HEK293 (cell line): Measurements from ENCODE around the gene ING1.

Experiments
- CTCF ChIA-PET: fragments of 350-600 bp; formaldehyde crosslinking; extraction: SDS; loops from one replicate; lab custom pipeline; 2021; ENCODE audit warnings: antibody characterized with exemption; lab: Yijun Ruan, JAX
- POLR2A ChIA-PET: fragments of 300-600 bp; formaldehyde crosslinking; extraction: SDS; loops from one replicate; lab custom pipeline; 2020; ENCODE audit warnings: antibody characterized with exemption, inconsistent platforms; lab: Yijun Ruan, JAX
- H3K27ac ChIP-seq: fragments of 200-500 bp; sonication (Bioruptor generic); 2 replicates; pipeline ENCODE4 v1.5.1; 2014; ENCODE audit warnings: low read depth, low read length, control low read depth, inconsistent platforms; ENCODE audit errors: extremely low read depth
- H3K36me3 ChIP-seq, 2 experiments: fragments of 200-500 bp in 1 of 2; sonication (Bioruptor generic) in 1 of 2; 1 replicate in 1 of 2; 2 replicates in 1 of 2; pipeline ENCODE4 v1.5.1; 2014 to 2017; ENCODE audit warnings: inconsistent platforms in 2 of 2, low read length in 2 of 2; ENCODE audit not compliant: control insufficient read depth in 2 of 2, insufficient read depth in 1 of 2
- H3K4me1 ChIP-seq: fragments of 200-500 bp; sonication (Bioruptor generic); 2 replicates; pipeline ENCODE4 v1.5.1; 2014; ENCODE audit warnings: mild to moderate bottlenecking, low read length, inconsistent platforms; ENCODE audit not compliant: control insufficient read depth, insufficient read depth
- H3K4me3 ChIP-seq: 2 replicates; pipeline ENCODE4 v1.5.1; 2011; ENCODE audit warnings: low read depth, mild to moderate bottlenecking, control low read depth, low read length, moderate library complexity
- H3K9me3 ChIP-seq: fragments of 200-500 bp; sonication (Bioruptor generic); 2 replicates; pipeline ENCODE4 v1.5.1; 2014; ENCODE audit warnings: low read depth, low read length, inconsistent platforms; ENCODE audit not compliant: control insufficient read depth, insufficient read depth
- MYNN ChIP-seq: fragments of 450-650 bp; formaldehyde crosslinking; IDR thresholded peaks from 2 replicates; pipeline ENCODE4 v1.5.1; 2016; ENCODE audit warnings: missing biosample characterization, missing genetic modification characterization, borderline replicate concordance
- ZBTB20 ChIP-seq: fragments of 450-650 bp; formaldehyde crosslinking; IDR thresholded peaks from 2 replicates; pipeline ENCODE4 v1.5.1; 2016; ENCODE audit warnings: missing biosample characterization, missing genetic modification characterization
- ZEB2 ChIP-seq: fragments of 450-650 bp; formaldehyde crosslinking; IDR thresholded peaks from 2 replicates; pipeline ENCODE4 v1.5.1; 2016; ENCODE audit warnings: missing biosample characterization, missing genetic modification characterization
- ZFP69B ChIP-seq: fragments of 450-650 bp; formaldehyde crosslinking; IDR thresholded peaks from 2 replicates; pipeline ENCODE4 v1.5.1; 2016; ENCODE audit warnings: missing biosample characterization, missing genetic modification characterization
- ZNF138 ChIP-seq: fragments of 450-650 bp; formaldehyde crosslinking; IDR thresholded peaks from 2 replicates; pipeline ENCODE4 v1.5.1; 2016; ENCODE audit warnings: missing biosample characterization, missing genetic modification characterization, borderline replicate concordance
- ZNF155 ChIP-seq: fragments of 450-650 bp; formaldehyde crosslinking; IDR thresholded peaks from 2 replicates; pipeline ENCODE4 v1.5.1; 2016; ENCODE audit warnings: missing biosample characterization, missing genetic modification characterization
- ZNF157 ChIP-seq: fragments of 450-650 bp; formaldehyde crosslinking; IDR thresholded peaks from 2 replicates; pipeline ENCODE4 v1.5.1; 2016; ENCODE audit warnings: missing biosample characterization, missing genetic modification characterization
- ZNF174 ChIP-seq: fragments of 450-650 bp; formaldehyde crosslinking; IDR thresholded peaks from 2 replicates; pipeline ENCODE4 v1.5.0; 2017; ENCODE audit warnings: missing biosample characterization, mild to moderate bottlenecking, missing genetic modification characterization
- ZNF18 ChIP-seq: fragments of 450-650 bp; formaldehyde crosslinking; IDR thresholded peaks from 2 replicates; pipeline ENCODE4 v1.5.1; 2016; ENCODE audit warnings: missing biosample characterization, missing genetic modification characterization
- ZNF211 ChIP-seq: fragments of 450-650 bp; formaldehyde crosslinking; IDR thresholded peaks from 2 replicates; pipeline ENCODE4 v1.5.1; 2016; ENCODE audit warnings: low read depth, missing biosample characterization, missing genetic modification characterization
- ZNF26 ChIP-seq: fragments of 450-650 bp; formaldehyde crosslinking; IDR thresholded peaks from 2 replicates; pipeline ENCODE4 v1.5.1; 2016; ENCODE audit warnings: missing biosample characterization, missing genetic modification characterization
- ZNF324 ChIP-seq: fragments of 450-650 bp; formaldehyde crosslinking; IDR thresholded peaks from 2 replicates; pipeline ENCODE4 v1.5.1; 2016; ENCODE audit warnings: missing biosample characterization, missing genetic modification characterization
- ZNF350 ChIP-seq: fragments of 450-650 bp; formaldehyde crosslinking; IDR thresholded peaks from 2 replicates; pipeline ENCODE4 v1.5.0; 2017; ENCODE audit warnings: missing biosample characterization, mild to moderate bottlenecking, missing genetic modification characterization
- ZNF366 ChIP-seq: fragments of 450-650 bp; formaldehyde crosslinking; conservative IDR thresholded peaks from 2 replicates; pipeline ENCODE4 v1.5.1; 2016; ENCODE audit warnings: missing biosample characterization, missing genetic modification characterization
- ZNF473 ChIP-seq: fragments of 450-650 bp; formaldehyde crosslinking; IDR thresholded peaks from 2 replicates; pipeline ENCODE4 v1.5.1; 2017; ENCODE audit warnings: missing biosample characterization, missing genetic modification characterization
- ZNF530 ChIP-seq: fragments of 450-650 bp; formaldehyde crosslinking; IDR thresholded peaks from 2 replicates; pipeline ENCODE4 v1.5.1; 2016; ENCODE audit warnings: low read depth, missing biosample characterization, missing genetic modification characterization
- ZNF555 ChIP-seq: fragments of 450-650 bp; formaldehyde crosslinking; conservative IDR thresholded peaks from 2 replicates; pipeline ENCODE4 v1.5.1; 2017; ENCODE audit warnings: missing biosample characterization, mild to moderate bottlenecking, missing genetic modification characterization, inconsistent platforms
- ZNF558 ChIP-seq: fragments of 450-650 bp; formaldehyde crosslinking; IDR thresholded peaks from 2 replicates; pipeline ENCODE4 v1.5.1; 2016; ENCODE audit warnings: missing biosample characterization, missing genetic modification characterization
- ZNF600 ChIP-seq: fragments of 450-650 bp; formaldehyde crosslinking; IDR thresholded peaks from 2 replicates; pipeline ENCODE4 v1.5.1; 2016; ENCODE audit warnings: missing biosample characterization, missing genetic modification characterization
- ZNF776 ChIP-seq: fragments of 450-650 bp; formaldehyde crosslinking; IDR thresholded peaks from 2 replicates; pipeline ENCODE4 v1.5.0; 2017; ENCODE audit warnings: missing biosample characterization, missing genetic modification characterization, borderline replicate concordance
- TF ChIP-seq, protein P1 (sequence below): fragments of 450-650 bp; formaldehyde crosslinking; IDR thresholded peaks from 2 replicates; pipeline ENCODE4 v1.5.1; 2017; ENCODE audit warnings: missing biosample characterization, missing genetic modification characterization

Gene ING1

GRCh38 chr13:110664673-110665072 lies 48.8 kb upstream of the ING1 start:
- no peak for TF ChIP-seq ZNF776
- no peak for TF ChIP-seq ZNF211
- no peak for TF ChIP-seq MYNN (tag by site-specific recombination)
- TF ChIP-seq ZNF558, result no peak
- TF ChIP-seq ZNF18 (tag by site-specific recombination), result no peak
- TF ChIP-seq ZNF473 (tag by site-specific recombination), result no peak
- TF ChIP-seq ZNF530 (tag by site-specific recombination), result no peak
- TF ChIP-seq ZNF555 (tag by site-specific recombination), result no peak
- TF ChIP-seq ZNF350 (tag by site-specific recombination), result no peak
- no peak overlapping the region for H3K27ac ChIP-seq
- H3K36me3 ChIP-seq, result peaks cover 0 to 92% of the 10 kb centered on the region in 2 experiments; a peak in 2 of 3 replicates
- no peaks in the 10 kb centered on the region for H3K9me3 ChIP-seq
- ChIA-PET POLR2A (interaction anchor here (0.8 kb wide), 1 partner anchor 51 kb away, joined by 3 read pairs; no protein-coding TSS in a partner anchor), CTCF (no interaction called here)
- no peak overlapping the region for H3K4me3 ChIP-seq
- no peaks in the 10 kb centered on the region for H3K4me1 ChIP-seq

- H3K4me1 ChIP-seq, result no peaks in the 10 kb centered on the region
- H3K36me3 ChIP-seq, result peaks cover 0 to 91% of the 10 kb centered on the region in 2 experiments; a peak in 2 of 3 replicates
- no peak overlapping the region for H3K27ac ChIP-seq
- POLR2A ChIA-PET, result no interaction called here
- no peak overlapping the region for H3K4me3 ChIP-seq
- no peak for TF ChIP-seq ZNF26 (tag by site-specific recombination)
- no peak for TF ChIP-seq ZNF174
- no peak for TF ChIP-seq ZNF324 (tag by site-specific recombination)
- TF ChIP-seq ZEB2 (tag by site-specific recombination), result no peak
- TF ChIP-seq ZFP69B (tag by site-specific recombination), result no peak
- no peak for TF ChIP-seq ZNF157 (tag by site-specific recombination)
- TF ChIP-seq ZNF138, result no peak
- no peak for TF ChIP-seq ZNF366 (tag by site-specific recombination)
- TF ChIP-seq, protein P1, sequence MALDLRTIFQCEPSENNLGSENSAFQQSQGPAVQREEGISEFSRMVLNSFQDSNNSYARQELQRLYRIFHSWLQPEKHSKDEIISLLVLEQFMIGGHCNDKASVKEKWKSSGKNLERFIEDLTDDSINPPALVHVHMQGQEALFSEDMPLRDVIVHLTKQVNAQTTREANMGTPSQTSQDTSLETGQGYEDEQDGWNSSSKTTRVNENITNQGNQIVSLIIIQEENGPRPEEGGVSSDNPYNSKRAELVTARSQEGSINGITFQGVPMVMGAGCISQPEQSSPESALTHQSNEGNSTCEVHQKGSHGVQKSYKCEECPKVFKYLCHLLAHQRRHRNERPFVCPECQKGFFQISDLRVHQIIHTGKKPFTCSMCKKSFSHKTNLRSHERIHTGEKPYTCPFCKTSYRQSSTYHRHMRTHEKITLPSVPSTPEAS (tag by site-specific recombination), result no peak
- no peak for TF ChIP-seq ZNF600 (tag by site-specific recombination)
- TF ChIP-seq ZNF155 (tag by site-specific recombination), result no peak
- no peak for TF ChIP-seq ZBTB20 (tag by site-specific recombination)
- CTCF ChIA-PET, result no interaction called here
- H3K9me3 ChIP-seq, result no peaks in the 10 kb centered on the region
Observed at GRCh38 chr13:110665491-110666254, 47.8 kb upstream of the ING1 start.
